WI38 (cell line): ENCODE data around the gene CD247.

ENCODE experiments used
- H3K4me3 ChIP-seq: 2 replicates; pipeline ENCODE4 v1.5.1; 2011; ENCODE audit warnings: low read depth, mild to moderate bottlenecking, control low read depth, low read length
- CTCF ChIP-seq: IDR thresholded peaks from 2 replicates; pipeline ENCODE4 v1.5.1; 2012; ENCODE audit warnings: low read depth, mild to moderate bottlenecking, control low read depth, low read length

Gene CD247

GRCh38 chr1:167492481-167492910, 25.8 kb downstream of the CD247 start:
- H3K4me3 ChIP-seq = no peak overlapping the region

GRCh38 chr1:167491586-167492461, 26.5 kb downstream of the CD247 start:
- H3K4me3 ChIP-seq = no peak overlapping the region
- TF ChIP-seq CTCF = no peak

More at GRCh38 chr1:167492481-167492910, 25.8 kb downstream of the CD247 start:
- no peak for TF ChIP-seq CTCF

GRCh38 chr1:167490765-167491164, 27.6 kb downstream of the CD247 start:
- TF ChIP-seq CTCF = no peak
- H3K4me3 ChIP-seq = no peak overlapping the region

GRCh38 chr1:167489571-167490340, 28.6 kb downstream of the CD247 start:
- no peak overlapping the region for H3K4me3 ChIP-seq
- no peak for TF ChIP-seq CTCF

- no peak for TF ChIP-seq CTCF
- H3K4me3 ChIP-seq = no peak overlapping the region
These were observed 29.5 kb downstream of the CD247 start for GRCh38 chr1:167488786-167489185.

GRCh38 chr1:167487614-167488013, 30.7 kb downstream of the CD247 start:
- TF ChIP-seq CTCF = no peak
- H3K4me3 ChIP-seq = no peak overlapping the region
